HepG2 (cell line): Measurements from ENCODE around the gene MGST2. TPM values are rescaled to one million over a fixed set of nuclear protein-coding genes. Genes with fewer than 3 reads are reported as not detected.

Experiments
- ATAC-seq: fragments of 200-7000 bp; cut with Tn5 transposase; 3 replicates; pipeline ENCODE4 v1.9.1; 2020; ENCODE audit warnings: mild to moderate bottlenecking, moderate library complexity
- Bru-seq: library from RNA; stranded (reverse); fragments of 400-500 nt; gene quantifications from one replicate; lab custom pipeline; 2021; lab: Mats Ljungman, UMichigan
- BruChase-seq, 2 experiments: library from RNA; stranded (reverse); fragments of 400-500 nt; gene quantifications; one replicate each; lab custom pipeline; 2021; lab: Mats Ljungman, UMichigan
- BruUV-seq: library from RNA; stranded (reverse); fragments of 400-500 nt; replicated peaks from 2 replicates; lab custom pipeline; 2021; lab: Mats Ljungman, UMichigan
- CTCF ChIA-PET: fragments of 300-600 bp; formaldehyde crosslinking; extraction: SDS; loops from one replicate; lab custom pipeline; 2021; ENCODE audit warnings: low total read pairs, inconsistent platforms, low intra/inter-chr PET ratio; lab: Yijun Ruan, JAX
- POLR2A ChIA-PET: fragments of 350-600 bp; sonication (Branson Sonifier 250); formaldehyde crosslinking; loops from one replicate; lab custom pipeline; 2020; ENCODE audit warnings: antibody characterized with exemption, inconsistent platforms; lab: Yijun Ruan, JAX
- DNase-seq: peaks from one replicate; pipeline ENCODE4 v3.0.0-alpha.2; 2015; ENCODE audit warnings: low spot score
- FAIRE-seq: peaks from 3 replicates; lab custom pipeline; 2011; peaks lifted over from hg19 to GRCh38; lab: Jason Lieb, UNC
- H2AFZ ChIP-seq: one replicate; pipeline ENCODE4 v1.6.1; 2011; ENCODE audit warnings: low read length, inconsistent platforms
- H3K27ac ChIP-seq: fragments of 300-600 bp; 3 replicates; pipeline ENCODE4 v1.8.0; 2011; ENCODE audit warnings: mixed run types, mild to moderate bottlenecking, mixed read lengths, low read length, inconsistent platforms; ENCODE audit not compliant: insufficient read depth; ENCODE audit errors: extremely low read length
- H3K27me3 ChIP-seq, 2 experiments: fragments of 200-600 bp in 1 of 2; 2 replicates in 1 of 2; 3 replicates in 1 of 2; pipeline versions ENCODE4 v1.6.0 to v1.8.0; 2011; ENCODE audit warnings: low read length in 2 of 2, mild to moderate bottlenecking in 2 of 2, moderate library complexity in 2 of 2, inconsistent platforms in 1 of 2; ENCODE audit not compliant: insufficient read depth in 2 of 2, control insufficient read depth in 1 of 2
- H3K36me3 ChIP-seq, 2 experiments: fragments of 200-600 bp in 1 of 2; replicated peaks in 1 of 2; 2 replicates in 1 of 2; 3 replicates in 1 of 2; pipeline versions ENCODE4 v1.5.1 to v1.8.0; 2011; ENCODE audit warnings: low read length in 2 of 2, inconsistent platforms in 1 of 2; ENCODE audit not compliant: insufficient read depth in 2 of 2, control insufficient read depth in 1 of 2
- H3K4me1 ChIP-seq: 2 replicates; pipeline ENCODE4 v1.5.1; 2012; ENCODE audit warnings: low read length, inconsistent platforms; ENCODE audit not compliant: insufficient read depth
- H3K4me2 ChIP-seq: 2 replicates; pipeline ENCODE4 v1.6.0; 2011; ENCODE audit warnings: low read depth, low read length, inconsistent platforms
- H3K4me3 ChIP-seq, 3 experiments: fragments of 200-600 bp in 1 of 3; sonication (generic), shearing (Covaris generic) in 1 of 3; replicated peaks in 1 of 3; 2 replicates each; pipeline ENCODE4 v1.5.1; 2011 to 2016; ENCODE audit warnings: low read length in 3 of 3, inconsistent platforms in 2 of 3, low read depth in 2 of 3, mild to moderate bottlenecking in 2 of 3, control low read depth in 1 of 3, mixed read lengths in 1 of 3; ENCODE audit not compliant: insufficient read depth in 1 of 3
- H3K79me2 ChIP-seq: one replicate; pipeline ENCODE4 v1.6.1; 2011; ENCODE audit warnings: low read length, inconsistent platforms; ENCODE audit not compliant: insufficient read depth
- H3K9ac ChIP-seq: 2 replicates; pipeline ENCODE4 v1.6.0; 2011; ENCODE audit warnings: mild to moderate bottlenecking, low read depth, low read length, inconsistent platforms; ENCODE audit not compliant: insufficient read depth
- H3K9me3 ChIP-seq: 2 replicates; pipeline ENCODE4 v1.5.1; 2012; ENCODE audit warnings: mild to moderate bottlenecking, low read length
- H4K20me1 ChIP-seq: 2 replicates; pipeline ENCODE4 v1.6.0; 2011; ENCODE audit warnings: inconsistent platforms, mild to moderate bottlenecking, low read length, moderate library complexity; ENCODE audit not compliant: insufficient read depth
- BCL6 ChIP-seq: IDR thresholded peaks from 2 replicates; pipeline ENCODE4 v1.6.1; 2016; ENCODE audit warnings: missing genetic modification reagents, missing compliant biosample characterization
- HCFC1 ChIP-seq: fragments of 150-350 bp; IDR thresholded peaks from 2 replicates; pipeline ENCODE4 v1.6.1; 2014; ENCODE audit warnings: low read depth, low read length
- HDAC1 ChIP-seq: sonication (generic); formaldehyde crosslinking; IDR thresholded peaks from 2 replicates; pipeline ENCODE4 v1.5.1; 2020; ENCODE audit warnings: mild to moderate bottlenecking, missing genetic modification reagents
- HDAC2 ChIP-seq: sonication (generic); formaldehyde crosslinking; IDR thresholded peaks from 2 replicates; pipeline ENCODE4 v1.4.0; 2020; ENCODE audit warnings: missing genetic modification reagents
- MTF2 ChIP-seq: sonication (generic); formaldehyde crosslinking; IDR thresholded peaks from 2 replicates; pipeline ENCODE4 v1.5.0; 2020; ENCODE audit warnings: missing genetic modification reagents, borderline replicate concordance
- NFIC ChIP-seq: IDR thresholded peaks from 2 replicates; pipeline ENCODE4 v1.6.1; 2012; ENCODE audit warnings: mild to moderate bottlenecking, low read length, inconsistent platforms
- RXRA ChIP-seq: sonication (generic); formaldehyde crosslinking; IDR thresholded peaks from 2 replicates; pipeline ENCODE4 v1.5.1; 2020; ENCODE audit warnings: missing genetic modification reagents
- TFDP1 ChIP-seq: IDR thresholded peaks from 2 replicates; pipeline ENCODE4 v1.6.1; 2016; ENCODE audit warnings: missing compliant biosample characterization, missing genetic modification reagents, borderline replicate concordance
- TGIF2 ChIP-seq: IDR thresholded peaks from 2 replicates; pipeline ENCODE4 v1.6.1; 2016; ENCODE audit warnings: control low read depth, missing compliant biosample characterization
- ZNF160 ChIP-seq: sonication (generic); formaldehyde crosslinking; IDR thresholded peaks from 2 replicates; pipeline ENCODE4 v1.8.0; 2022; ENCODE audit warnings: mild to moderate bottlenecking, inconsistent platforms, missing genetic modification reagents
- WGBS: methylation state at CpG from one replicate; pipeline ENCODE4 v1.1.6; 2017; ENCODE audit warnings: low lambda C conversion rate; 5-methylcytosine and 5-hydroxymethylcytosine counted together
- in situ Hi-C: cut with HindIII; loops from 2 replicates; pipeline ENCODE4 v1.10.0; 2017; ENCODE audit warnings: low pct_unique_long_range_greater_than_20kb; ENCODE audit not compliant: extremely low pct_ligation_motif_present
- intact Hi-C: fragments of 100-400 bp; cut with micrococcal nuclease; formaldehyde crosslinking; loops from one replicate; pipeline ENCODE4 v1.10.0; 2022; ENCODE audit not compliant: unreplicated experiment
- long read RNA-seq, 2 experiments: library from RNA in 1 of 2; library from polyadenylated mRNA in 1 of 2; stranded (forward) in 1 of 2; unstranded in 1 of 2; transcript quantifications; one replicate each; pipeline ENCODE4 v2.0.0, GENCODE V29; 2019 to 2022
- polyA minus RNA-seq, 3 experiments: library from RNA; depleted of rRNA, polyadenylated mRNA; stranded (reverse); fragments of >200 nt; gene quantifications; 2 replicates each; pipeline ENCODE4 v1.2.3, GENCODE V29; 2011; ENCODE audit warnings: low replicate concordance in 1 of 3
- polyA plus RNA-seq, 8 experiments: library from polyadenylated mRNA; depleted of rRNA in 3 of 8; stranded (reverse) in 7 of 8; unstranded in 1 of 8; fragments of >200 nt; fragmentation: Illumina TruSeq in 4 of 8; extraction: Trizol in 4 of 8; gene quantifications; 2 replicates each; pipeline versions ENCODE4 v1.2.1 to v1.2.3, GENCODE V29; 2011 to 2016; ENCODE audit warnings: low read depth in 4 of 8, missing spikeins in 1 of 8, mixed read lengths in 1 of 8; ENCODE audit not compliant: insufficient read depth in 1 of 8
- total RNA-seq, 5 experiments: library from RNA; depleted of rRNA; stranded (reverse); fragments of >200 nt; fragmentation: Illumina TruSeq; extraction: Trizol; gene quantifications; 2 replicates each; pipeline ENCODE4 v1.2.3, GENCODE V29; 2016; ENCODE audit warnings: low read depth in 1 of 5
- TF ChIP-seq, protein P1 (sequence below): sonication (generic); formaldehyde crosslinking; IDR thresholded peaks from 2 replicates; pipeline ENCODE4 v1.5.1; 2020; ENCODE audit warnings: mild to moderate bottlenecking, moderate library complexity, missing genetic modification reagents

Gene MGST2
- total RNA-seq (2016; rRNA removed; fragmentation: Illumina TruSeq; extraction: Trizol): 120 and 205 TPM in 2 replicates
- total RNA-seq (2016; cell fraction: cytosol; rRNA removed; fragmentation: Illumina TruSeq; extraction: Trizol; ENCODE audit: low read depth): 66.9 and 76.7 TPM in 2 replicates
- total RNA-seq (2016; cell fraction: insoluble cytoplasmic fraction; rRNA removed; fragmentation: Illumina TruSeq; extraction: Trizol): 124 and 205 TPM in 2 replicates
- total RNA-seq (2016; cell fraction: membrane; rRNA removed; fragmentation: Illumina TruSeq; extraction: Trizol): 50.8 and 53.3 TPM in 2 replicates
- total RNA-seq (2016; cell fraction: nucleus; rRNA removed; fragmentation: Illumina TruSeq; extraction: Trizol): 168 and 186 TPM in 2 replicates
- 312 and 416 TPM in 2 replicates for polyA plus RNA-seq (2011; rRNA removed)
- 312 and 476 TPM in 2 replicates for polyA plus RNA-seq (2011; cell fraction: cytosol; rRNA removed)
- 137 and 177 TPM in 2 replicates for polyA plus RNA-seq (2011; cell fraction: nucleus; rRNA removed)
- 293 and 426 TPM in 2 replicates for polyA plus RNA-seq (2012)
- 57.8 and 59.6 TPM in 2 replicates for polyA plus RNA-seq (2016; cell fraction: cytosol; fragmentation: Illumina TruSeq; extraction: Trizol; ENCODE audit: low read depth)
- 132 and 154 TPM in 2 replicates for polyA plus RNA-seq (2016; cell fraction: insoluble cytoplasmic fraction; fragmentation: Illumina TruSeq; extraction: Trizol; ENCODE audit: low read depth)
- polyA plus RNA-seq (2016; cell fraction: membrane; fragmentation: Illumina TruSeq; extraction: Trizol; ENCODE audit: low read depth): 49.5 and 55.2 TPM in 2 replicates
- 282 and 318 TPM in 2 replicates for polyA plus RNA-seq (2016; cell fraction: nucleus; fragmentation: Illumina TruSeq; extraction: Trizol; ENCODE audit: insufficient read depth, low read depth)
- polyA minus RNA-seq (2011; rRNA and poly(A)+ RNA removed; ENCODE audit: low replicate concordance): 18.4 and 54.7 TPM in 2 replicates
- 93.2 and 100 TPM in 2 replicates for polyA minus RNA-seq (2011; cell fraction: cytosol; rRNA and poly(A)+ RNA removed)
- 263 and 286 TPM in 2 replicates for polyA minus RNA-seq (2011; cell fraction: nucleus; rRNA and poly(A)+ RNA removed)
- percentile 97 among the genes with signal in this experiment for Bru-seq, nascent RNA
- percentile 83 among the genes with signal in this experiment for BruChase-seq, experiment 1, labeled RNA remaining after a 6-hour chase
- BruChase-seq, experiment 2, labeled RNA remaining after a 2-hour chase: percentile 93 among the genes with signal in this experiment
- long read RNA-seq, experiment 1, transcript MGST2-201 (5 exons, 801 nt): major isoform, 228 of 260 reads
- long read RNA-seq, experiment 1, transcript MGST2-207 (6 exons, 1,278 nt): minor isoform, 8 of 260 reads
- long read RNA-seq, experiment 1, partial matches to known transcripts: 10 of 260 reads
- long read RNA-seq, experiment 1, other reads (novel, unspliced or antisense): 8 of 260 reads
- long read RNA-seq, experiment 2, transcript MGST2-201 (5 exons, 801 nt): major isoform, 162 of 225 reads
- long read RNA-seq, experiment 2, transcript MGST2-207 (6 exons, 1,278 nt): minor isoform, 12 of 225 reads
- long read RNA-seq, experiment 2, transcript MGST2-204 (4 exons, 634 nt): minor isoform, 6 of 225 reads
- long read RNA-seq, experiment 2, partial matches to known transcripts: 28 of 225 reads
- long read RNA-seq, experiment 2, other reads (novel, unspliced or antisense): 12 of 225 reads

DNA sequence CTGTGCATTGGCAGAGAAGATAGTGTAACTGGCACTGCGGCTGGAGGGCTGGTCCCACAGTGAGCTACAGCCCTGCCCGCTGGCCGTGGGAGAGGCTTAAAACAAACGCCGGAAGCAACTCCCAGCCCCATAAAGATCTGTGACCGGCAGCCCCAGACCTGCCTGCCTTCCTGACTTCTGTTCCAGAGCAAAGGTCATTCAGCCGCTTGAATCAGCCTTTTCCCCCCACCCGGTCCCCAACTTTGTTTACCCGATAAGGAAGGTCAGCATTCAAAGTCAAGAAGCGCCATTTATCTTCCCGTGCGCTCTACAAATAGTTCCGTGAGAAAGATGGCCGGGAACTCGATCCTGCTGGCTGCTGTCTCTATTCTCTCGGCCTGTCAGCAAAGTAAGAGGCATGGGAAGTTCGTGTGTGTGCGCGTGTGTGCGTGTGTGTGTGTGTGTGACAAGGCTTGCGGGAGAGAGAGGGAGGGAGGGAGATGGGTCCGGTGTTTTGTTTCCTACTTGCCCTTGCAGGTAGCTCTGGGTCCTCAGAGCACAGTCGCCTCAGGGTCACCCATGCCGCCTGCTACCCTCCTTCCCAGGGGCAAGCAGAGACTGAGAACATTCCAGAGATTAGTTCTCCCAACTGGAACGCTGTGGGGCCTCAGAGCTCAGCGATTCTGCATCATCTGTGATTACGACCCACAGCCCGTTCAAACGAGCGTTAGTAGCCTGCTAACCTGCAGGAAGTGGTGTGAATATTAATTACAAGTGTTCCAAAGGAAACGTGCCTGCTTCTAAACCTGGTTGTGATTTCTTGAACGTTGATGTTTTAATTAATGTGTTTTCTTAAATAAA is at the start of gene MGST2:
Gene MGST2, plus strand, starts transcription at position 130 of the 840 bp plus-strand sequence. Its CDS starts 201 bp downstream, at position 331.
- in situ Hi-C loops (no loop called here), intact Hi-C loops (loop anchor here (1.0 to 10.0 kb wide), 4 partner anchors 9 to 486 kb away; partner anchors contain the start of gene MAML3)
- FAIRE-seq: peak; percentile 90
- H3K9ac ChIP-seq: peak within 1 kb of the TSS; percentile 94
- ChIA-PET CTCF (interaction anchor here (1.0 to 1.8 kb wide), 2 partner anchors 9 to 27 kb away, joined by 3 to 13 read pairs; no protein-coding TSS in a partner anchor), POLR2A (interaction anchor here (1.0 to 3.7 kb wide), 13 partner anchors 9 to 708 kb away, joined by 3 to 59 read pairs (median 6); partner anchors contain the start of genes NAA15 and SCOC)
- H3K27me3 ChIP-seq: no peaks in the 10 kb centered on the region; a peak in 1 of 5 replicates
- H3K4me2 ChIP-seq: peak within 1 kb of the TSS; percentile 86
- H3K27ac ChIP-seq: peak within 1 kb of the TSS; percentile 95
- H2AFZ ChIP-seq: no peak within 1 kb of the TSS
- DNase-seq: peak; percentile 98
- peaks cover 55% of the 10 kb centered on the region for H3K79me2 ChIP-seq
- ATAC-seq: peak; percentile 97
- H3K36me3 ChIP-seq: peaks cover 3% of the 10 kb centered on the region in 2 experiments; a peak in 4 of 5 replicates
- peaks cover 82% of the 10 kb centered on the region for H3K4me1 ChIP-seq
- BruUV-seq: TSS peak; percentile 74
- peaks cover 25% of the 10 kb centered on the region for H4K20me1 ChIP-seq
- H3K9me3 ChIP-seq: no peaks in the 10 kb centered on the region
- 2% methylated on average over 25 of the region's 32 CpGs for WGBS
- peak within 1 kb of the TSS; percentile 75 to 81 (median 79) for H3K4me3 ChIP-seq
- TF ChIP-seq HCFC1: no peak
- TF ChIP-seq ZNF160: no peak; the same call in 1 of the 2 replicates
- TF ChIP-seq MTF2 (CRISPR knock-in tag): 0 out of 2 replicates have a peak, but pooled peaks have one; percentile 7
- peak; percentile 53; the same call in 1 of the 2 replicates for TF ChIP-seq TFDP1 (CRISPR knock-in tag)
- TF ChIP-seq HDAC2 (CRISPR knock-in tag): peak; percentile 86
- TF ChIP-seq TGIF2 (CRISPR knock-in tag): peak; percentile 45; the same call in 1 of the 2 replicates
- TF ChIP-seq, protein P1, sequence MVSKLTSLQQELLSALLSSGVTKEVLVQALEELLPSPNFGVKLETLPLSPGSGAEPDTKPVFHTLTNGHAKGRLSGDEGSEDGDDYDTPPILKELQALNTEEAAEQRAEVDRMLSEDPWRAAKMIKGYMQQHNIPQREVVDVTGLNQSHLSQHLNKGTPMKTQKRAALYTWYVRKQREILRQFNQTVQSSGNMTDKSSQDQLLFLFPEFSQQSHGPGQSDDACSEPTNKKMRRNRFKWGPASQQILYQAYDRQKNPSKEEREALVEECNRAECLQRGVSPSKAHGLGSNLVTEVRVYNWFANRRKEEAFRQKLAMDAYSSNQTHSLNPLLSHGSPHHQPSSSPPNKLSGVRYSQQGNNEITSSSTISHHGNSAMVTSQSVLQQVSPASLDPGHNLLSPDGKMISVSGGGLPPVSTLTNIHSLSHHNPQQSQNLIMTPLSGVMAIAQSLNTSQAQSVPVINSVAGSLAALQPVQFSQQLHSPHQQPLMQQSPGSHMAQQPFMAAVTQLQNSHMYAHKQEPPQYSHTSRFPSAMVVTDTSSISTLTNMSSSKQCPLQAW (CRISPR knock-in tag): peak; percentile 93
- peak; percentile 62; the same call in 1 of the 2 replicates for TF ChIP-seq NFIC
- peak; percentile 89 for TF ChIP-seq HDAC1 (CRISPR knock-in tag)
- TF ChIP-seq BCL6 (CRISPR knock-in tag): peak; percentile 63
- peak; percentile 90 for TF ChIP-seq RXRA (CRISPR knock-in tag)
